ENCODE data around the gene ETFRF1.

- no peak for TF ChIP-seq SUZ12 (IDR thresholded peaks at IDR 0.05; ENCODE audit: extremely low read depth, insufficient read depth, insufficient read length)
- TF ChIP-seq ZNF274 (IDR thresholded peaks at IDR 0.05; ENCODE audit: low read depth, low read length) = no peak
Observed at GRCh38 chr12:25151476-25151875, 43.6 kb upstream of the ETFRF1 start.

All from NT2/D1 (cell line).